GM18511 (cell line): Measurements from ENCODE around the gene SCNN1G.

Source experiments
- ATAC-seq: cut with Tn5 transposase; IDR thresholded peaks from one replicate; pipeline ENCODE4 v1.9.1; 2021; ENCODE audit warnings: mild to moderate bottlenecking, moderate library complexity; ENCODE audit not compliant: unreplicated experiment

The SCNN1G gene

DNA sequence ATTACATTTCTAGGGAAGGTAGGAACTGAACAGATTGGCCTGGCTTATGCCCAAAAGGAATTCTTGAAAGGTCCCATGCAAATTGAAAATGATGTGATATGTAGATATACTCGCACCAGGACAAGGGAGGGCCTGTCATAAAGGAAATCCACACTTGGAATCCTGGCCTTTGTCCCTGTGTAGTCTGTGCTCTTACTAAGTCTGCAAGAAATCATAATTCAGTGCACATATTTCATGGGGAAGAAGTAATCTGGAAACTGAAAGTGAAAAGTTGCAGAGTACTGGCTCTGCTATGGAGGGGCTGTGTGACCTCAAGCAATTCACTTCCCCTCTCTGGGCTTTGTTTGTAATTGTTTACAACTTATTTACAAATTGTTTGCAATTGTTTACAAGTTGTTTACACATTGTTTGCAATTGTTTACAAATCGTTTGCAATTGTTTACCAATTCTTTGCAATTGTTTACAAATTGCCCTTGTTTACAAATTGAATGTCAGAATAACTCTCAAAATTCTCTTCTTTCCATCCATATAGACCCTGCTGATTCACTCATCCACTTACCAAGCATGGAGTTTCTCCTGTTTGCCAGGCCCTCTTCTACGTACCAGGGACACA, 12.9 kb downstream of the SCNN1G start:
- no peak for ATAC-seq

DNA sequence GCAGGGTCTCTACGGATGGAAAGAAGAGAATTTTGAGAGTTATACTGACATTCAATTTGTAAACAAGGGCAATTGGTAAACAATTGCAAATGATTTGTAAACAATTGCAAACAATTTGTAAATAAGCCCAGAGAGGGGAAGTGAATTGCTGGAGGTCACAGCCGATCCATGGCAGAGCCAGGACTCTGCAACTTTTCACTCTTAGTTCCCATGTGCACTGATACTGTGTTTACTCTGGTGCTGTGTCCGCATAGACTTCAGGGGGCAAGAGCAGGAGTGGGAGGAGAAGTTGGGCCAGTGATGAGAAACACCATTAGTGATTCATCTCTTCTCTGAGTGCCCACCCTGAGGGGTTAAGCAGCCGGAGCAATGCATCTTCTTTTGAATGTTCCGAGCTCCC, 14.0 kb downstream of the SCNN1G start:
- no peak for ATAC-seq

DNA sequence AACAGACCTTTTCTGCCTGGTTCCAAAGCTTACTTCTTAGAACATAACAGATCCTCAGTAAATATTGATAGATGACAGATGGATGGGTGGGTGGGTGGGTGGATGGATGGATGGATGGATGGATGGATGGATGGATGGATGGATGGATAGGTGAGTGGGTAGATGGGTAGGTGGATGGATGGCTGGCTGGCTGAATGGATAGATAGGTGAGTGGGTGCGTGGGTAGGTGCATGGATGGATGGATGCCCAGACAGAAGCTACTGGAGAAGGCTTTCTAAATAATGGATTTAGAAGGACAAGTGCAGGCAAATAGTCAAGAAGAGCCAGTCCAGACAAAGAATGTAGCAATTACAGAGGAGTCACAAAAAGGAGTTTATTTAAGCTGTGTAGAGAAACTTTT, 19.6 kb downstream of the SCNN1G start:
- ATAC-seq, result no peak

DNA sequence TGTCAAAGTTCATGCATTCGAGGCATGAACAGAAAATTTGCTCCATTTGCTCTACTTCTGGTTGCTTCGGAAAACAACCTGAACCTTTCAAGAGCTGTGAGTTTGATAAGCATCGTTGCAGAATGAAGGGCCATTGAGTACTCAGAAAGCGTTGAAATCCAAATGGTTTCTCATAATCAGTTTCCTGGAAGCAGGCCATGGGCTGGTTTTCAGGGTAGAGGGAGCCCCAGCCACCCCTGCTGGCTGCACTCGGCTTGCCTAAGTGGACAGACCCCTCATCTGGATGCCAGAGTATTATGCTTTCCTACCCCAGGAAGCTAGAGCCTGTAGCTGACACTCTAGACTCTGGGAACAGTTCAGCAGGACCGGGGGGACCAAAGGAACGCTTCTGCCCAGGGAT, 24.4 kb downstream of the SCNN1G start:
- ATAC-seq, result no peak

DNA sequence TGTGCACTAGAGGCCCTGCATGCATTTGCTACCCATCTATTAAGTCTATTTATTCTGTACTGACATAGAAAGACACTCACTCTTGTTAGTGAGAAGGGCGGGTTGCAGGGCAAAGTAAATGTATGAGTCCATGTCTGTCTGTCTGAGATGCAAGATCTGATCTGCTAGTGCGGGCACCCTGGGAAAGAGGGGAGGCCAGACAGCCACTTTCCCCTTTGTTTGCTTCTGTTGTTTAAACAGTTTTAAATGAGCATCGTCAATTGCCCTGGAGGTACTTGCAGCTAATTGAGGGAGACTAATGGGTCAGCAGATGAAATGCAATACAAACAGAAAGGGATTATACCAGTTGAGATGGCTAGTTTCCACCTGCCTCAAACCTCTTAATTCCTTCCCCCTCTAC, 24.9 kb downstream of the SCNN1G start:
- no peak for ATAC-seq

DNA sequence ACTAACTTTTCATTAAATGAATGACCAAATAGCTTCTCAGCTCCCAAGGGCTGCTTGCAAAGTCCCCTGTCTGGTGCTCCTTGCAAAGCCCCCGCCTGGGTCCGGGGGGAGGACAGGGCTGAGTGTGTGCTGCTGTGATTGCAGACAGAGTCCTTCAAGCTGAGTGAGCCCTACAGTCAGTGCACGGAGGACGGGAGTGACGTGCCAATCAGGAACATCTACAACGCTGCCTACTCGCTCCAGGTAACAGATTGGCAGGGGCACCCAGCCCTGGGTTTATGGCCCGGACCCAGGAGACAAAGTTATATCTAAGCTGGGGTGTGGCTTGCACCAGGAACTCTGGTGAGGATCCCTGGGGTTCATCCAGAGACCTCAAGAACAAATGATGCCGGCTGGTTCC, 27.1 kb downstream of the SCNN1G start:
- ATAC-seq, result no peak

DNA sequence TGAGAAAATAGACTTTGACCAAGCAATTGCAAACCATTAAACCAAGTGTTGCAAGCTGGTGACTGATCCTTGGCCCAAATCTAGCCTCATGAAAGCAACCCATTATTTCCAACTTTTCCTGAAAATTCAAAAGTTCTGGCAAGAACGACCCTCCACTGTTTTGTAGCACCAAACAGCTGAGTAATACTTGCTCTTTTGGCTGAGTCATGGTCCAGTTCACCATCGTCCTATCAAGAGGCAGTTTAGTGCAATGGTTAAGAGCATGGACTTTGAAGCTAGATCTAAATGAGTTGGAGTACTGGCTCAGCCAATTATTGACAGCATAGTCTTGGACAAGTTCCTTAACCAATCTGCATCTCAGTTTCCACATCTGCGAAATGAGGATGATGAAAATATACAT, 31.3 kb downstream of the SCNN1G start:
- no peak for ATAC-seq

DNA sequence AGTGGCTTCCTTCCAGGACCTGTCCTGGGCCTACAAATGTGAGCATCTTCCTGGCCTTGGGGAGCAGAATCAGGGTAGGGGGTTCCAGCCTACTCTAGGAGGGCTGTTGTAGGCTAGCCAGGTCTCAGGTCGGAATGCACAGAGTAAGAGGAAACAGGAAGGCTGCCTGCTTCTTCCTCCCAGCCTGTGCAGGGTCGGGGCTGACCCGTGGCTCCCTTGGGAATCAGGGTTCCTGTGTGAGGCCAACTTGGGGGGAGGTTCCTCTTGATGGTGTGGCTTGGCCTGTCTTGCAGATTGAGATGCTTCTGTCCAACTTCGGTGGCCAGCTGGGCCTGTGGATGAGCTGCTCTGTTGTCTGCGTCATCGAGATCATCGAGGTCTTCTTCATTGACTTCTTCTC, 32.3 kb downstream of the SCNN1G start:
- no peak for ATAC-seq

DNA sequence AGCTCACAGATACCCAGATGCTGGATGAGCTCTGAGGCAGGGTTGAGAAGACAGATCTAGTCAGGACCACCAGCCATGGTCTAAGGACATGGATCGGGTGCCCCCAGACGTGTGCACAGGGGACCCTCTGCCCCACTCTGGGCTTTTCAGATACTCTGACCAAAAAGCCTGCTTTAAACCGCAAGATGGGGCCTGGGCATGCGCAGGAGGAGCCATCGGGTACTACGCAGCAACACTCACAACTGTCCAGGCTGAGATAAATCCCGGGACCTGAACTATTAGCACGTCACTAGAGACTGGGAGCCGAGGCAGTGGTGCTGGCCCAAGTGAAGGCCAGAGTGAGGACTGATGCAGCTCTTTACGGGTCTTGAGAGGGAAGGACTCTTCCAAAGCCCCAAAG, 32.9 kb downstream of the SCNN1G start:
- no peak for ATAC-seq

DNA sequence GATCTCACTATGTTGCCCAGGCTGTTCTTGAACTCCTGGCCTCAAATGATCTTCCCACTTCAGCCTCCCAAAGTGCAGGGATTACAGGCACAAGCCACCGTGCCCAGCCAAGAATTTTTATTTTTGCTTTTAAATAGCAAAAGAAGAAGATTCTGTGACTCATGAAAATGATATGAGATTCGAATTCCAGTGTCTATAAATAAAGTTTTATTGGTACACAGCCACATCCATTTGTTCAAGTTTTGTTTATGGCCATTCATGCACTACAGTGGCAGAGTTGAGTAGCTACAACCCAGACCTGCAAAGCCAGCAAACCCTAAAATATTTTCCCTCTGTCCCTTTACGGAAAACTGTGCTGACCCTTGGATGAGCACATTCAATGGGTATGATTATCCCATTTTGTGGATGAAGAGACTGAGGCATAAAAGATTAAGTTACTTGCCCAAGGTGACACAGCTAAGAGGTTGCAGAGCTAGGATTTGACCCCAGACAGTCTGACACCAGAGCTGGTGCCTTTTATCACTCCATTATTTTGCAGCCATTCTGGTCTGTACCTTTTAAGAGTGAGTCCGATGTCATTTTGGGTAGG, 34.2 kb downstream of the SCNN1G start:
- no peak for ATAC-seq

DNA sequence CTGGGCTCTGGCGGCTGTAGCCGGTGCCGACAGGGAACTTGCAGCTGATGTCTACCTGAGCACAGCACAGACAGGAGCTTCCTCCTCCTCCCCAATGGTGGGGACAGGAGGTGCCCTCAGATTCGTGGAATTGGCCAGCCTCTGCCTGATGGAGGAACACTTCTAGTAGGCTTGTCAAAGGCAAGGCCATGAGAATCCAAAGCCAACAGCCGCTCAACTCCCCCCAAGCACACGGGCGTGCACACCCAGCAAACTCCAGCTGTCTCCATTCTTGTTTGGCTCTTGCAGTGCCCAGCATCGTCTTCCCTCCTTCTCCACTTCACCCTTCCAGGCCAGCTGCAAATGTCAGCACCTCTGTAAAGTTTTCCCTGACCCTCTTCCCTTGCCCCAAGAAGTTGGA, 35.1 kb downstream of the SCNN1G start:
- ATAC-seq, result no peak

DNA sequence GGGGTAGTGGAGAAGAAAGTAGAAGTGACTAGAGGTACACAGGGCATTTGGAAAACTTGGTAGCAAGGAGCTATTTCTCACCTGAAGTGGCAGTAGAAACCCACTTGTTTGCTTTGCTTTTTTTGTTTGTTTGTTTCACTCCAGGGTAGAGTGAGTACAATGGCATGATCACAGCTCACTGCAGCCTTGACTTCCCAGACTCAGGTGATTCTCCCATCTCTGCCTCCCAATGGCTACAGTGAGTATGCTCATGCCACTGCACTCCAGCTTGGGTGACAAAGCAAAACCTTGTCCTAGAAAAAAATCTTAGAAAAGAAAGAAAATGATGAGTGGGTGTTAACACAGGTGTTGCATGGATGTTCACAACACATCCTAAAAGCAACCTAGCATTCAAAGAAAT, 40.4 kb downstream of the SCNN1G start:
- ATAC-seq, result no peak

DNA sequence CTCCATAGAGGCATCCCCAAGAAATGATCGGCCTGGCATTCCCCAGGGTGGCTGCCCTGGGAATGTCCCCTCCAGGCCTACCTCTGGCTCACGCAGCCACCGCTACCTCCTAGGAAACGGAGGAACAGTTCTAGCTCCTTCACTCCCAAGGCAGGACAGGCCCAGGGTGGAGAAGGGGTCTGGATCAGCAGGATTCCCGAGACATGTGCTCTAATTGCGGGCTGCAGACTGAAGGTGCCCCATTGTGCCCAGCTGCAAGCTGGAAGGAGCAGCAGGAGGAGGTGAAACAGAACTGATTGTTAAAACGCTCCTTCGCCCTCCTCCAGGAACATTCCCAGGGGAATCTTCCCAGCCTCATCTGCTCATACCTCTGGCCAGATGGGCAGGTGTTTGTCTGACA, 40.8 kb downstream of the SCNN1G start:
- ATAC-seq, result no peak

DNA sequence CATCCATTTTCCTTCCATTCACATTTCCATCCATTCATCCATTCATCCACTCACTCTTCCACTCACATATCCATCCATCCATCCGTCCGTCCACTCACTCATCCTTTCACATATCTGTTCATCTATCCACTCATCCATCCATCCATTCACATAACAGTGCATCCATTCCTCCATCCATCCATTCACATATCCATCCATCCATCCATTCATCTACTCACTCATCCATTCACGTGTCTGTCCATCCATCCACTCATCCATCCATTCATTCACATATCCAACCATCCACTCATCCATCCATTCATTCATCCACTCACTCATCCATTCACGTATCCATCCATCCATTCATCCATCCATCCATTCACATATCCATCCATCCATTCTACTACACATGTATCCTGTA, 42.6 kb downstream of the SCNN1G start:
- ATAC-seq, result no peak

DNA sequence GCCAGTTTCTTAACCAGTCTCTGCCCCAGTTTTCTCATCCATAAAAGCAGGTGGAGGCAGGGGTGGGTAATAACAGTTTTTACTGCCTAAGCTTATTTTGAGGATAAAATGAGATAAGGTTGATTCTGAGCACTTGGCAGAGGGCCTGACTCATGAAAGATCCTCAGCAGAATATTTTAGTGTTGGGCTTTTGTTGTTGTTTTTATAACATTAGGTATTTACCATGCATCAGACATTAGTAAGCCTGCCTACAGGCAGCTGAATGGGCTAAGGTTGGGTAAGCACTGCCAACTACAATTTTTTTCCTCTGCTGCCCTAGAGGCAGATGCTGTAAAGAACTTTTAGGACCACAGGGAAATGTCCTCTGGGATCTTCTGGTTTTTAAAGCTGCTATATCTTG, 43.1 kb downstream of the SCNN1G start:
- no peak for ATAC-seq

DNA sequence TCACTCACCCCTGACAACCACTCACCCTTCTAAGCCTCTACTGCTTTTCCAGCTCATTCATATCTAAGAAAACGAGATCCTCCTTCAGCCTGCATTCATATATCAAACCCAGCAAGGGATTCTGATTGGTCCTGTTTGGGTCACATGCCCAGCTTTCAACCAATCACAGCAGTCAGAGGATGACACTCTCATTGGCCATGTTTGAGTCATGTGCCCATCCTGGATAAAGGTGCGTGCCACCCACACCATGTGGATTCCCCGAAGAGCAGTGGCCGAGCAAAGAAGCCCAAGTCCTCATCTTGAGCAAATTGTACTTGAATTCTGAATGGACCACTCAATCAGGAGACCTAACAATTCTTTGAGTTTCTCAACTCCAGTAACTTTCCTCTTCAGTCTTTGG, 45.0 kb downstream of the SCNN1G start:
- ATAC-seq, result no peak

DNA sequence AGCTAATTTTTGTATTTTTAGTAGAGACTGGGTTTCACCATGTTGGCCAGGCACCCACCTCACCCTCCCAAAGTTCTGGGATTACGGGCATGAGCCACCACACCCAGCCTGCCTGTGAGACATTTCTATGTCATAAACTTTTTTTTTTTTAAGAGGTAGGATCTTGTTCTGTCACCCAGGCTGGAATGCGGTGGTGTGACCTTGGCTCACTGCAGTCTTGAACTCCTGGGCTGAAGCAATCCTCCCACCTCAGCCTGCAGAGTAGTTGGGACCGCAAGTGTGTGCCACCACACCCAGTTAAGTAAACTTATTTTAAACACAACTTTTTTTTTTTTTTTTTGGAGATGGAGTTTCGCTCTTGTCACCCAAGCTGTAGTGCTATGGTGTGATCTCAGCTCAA, 47.2 kb downstream of the SCNN1G start:
- no peak for ATAC-seq

DNA sequence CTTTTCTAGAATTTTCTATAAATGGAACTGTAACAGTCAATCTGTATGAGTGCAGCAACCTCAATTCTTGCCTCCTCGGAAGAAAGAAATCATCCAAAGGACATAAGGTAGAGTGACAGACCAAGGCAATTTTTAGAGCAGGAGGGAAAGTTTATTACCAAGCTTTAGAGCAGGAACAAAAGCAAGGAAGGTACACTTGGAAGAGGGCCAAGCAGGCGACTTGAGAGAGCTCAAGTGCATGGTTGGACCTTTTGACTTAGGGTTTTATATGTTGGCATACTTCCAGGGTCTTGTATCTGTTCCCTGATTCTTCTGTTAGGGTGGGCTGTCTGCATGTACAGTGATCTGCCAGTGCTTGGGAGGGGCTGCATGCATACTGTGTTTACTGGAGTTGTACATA, 50.3 kb downstream of the SCNN1G start:
- no peak for ATAC-seq

DNA sequence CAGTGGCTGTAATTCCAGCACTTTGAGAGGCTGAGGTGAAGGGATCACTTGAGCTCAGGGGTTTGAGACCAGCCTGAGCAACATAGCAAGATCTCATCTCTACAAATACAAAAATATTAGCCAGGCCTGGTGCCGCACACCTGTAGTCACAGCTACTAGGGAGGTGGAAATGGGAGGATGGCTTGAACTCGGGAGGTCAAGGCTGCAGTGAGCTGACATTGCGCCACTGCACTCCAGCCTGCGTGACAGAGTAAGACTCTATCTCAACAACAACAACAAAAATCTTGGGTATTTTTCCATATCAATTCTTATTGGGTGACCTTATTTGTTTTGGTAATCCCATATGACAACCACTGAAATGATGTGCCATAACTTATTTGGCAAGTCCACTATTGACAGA, 52.6 kb downstream of the SCNN1G start:
- no peak for ATAC-seq

DNA sequence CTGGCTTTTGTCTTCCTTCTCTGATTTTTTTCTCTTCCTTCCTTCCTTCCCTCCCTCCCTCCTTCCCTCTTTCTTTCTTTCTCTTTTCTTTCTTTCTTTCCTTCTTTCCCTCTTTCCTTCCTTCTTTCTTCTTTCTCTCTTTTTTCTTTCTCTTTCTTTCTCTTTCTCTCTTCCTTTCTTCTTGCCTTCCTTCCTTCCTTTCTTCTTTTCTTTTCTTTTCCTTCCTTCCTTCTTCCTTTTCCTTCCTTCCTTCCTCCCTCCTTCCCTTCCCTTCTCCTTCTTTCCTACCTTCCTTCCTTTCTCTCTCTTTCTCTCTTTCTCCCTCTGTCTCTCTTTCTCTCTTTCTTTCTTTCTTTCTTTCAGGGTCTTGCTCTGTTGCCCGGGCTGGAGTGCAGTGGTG, 54.4 kb downstream of the SCNN1G start:
- no peak for ATAC-seq

DNA sequence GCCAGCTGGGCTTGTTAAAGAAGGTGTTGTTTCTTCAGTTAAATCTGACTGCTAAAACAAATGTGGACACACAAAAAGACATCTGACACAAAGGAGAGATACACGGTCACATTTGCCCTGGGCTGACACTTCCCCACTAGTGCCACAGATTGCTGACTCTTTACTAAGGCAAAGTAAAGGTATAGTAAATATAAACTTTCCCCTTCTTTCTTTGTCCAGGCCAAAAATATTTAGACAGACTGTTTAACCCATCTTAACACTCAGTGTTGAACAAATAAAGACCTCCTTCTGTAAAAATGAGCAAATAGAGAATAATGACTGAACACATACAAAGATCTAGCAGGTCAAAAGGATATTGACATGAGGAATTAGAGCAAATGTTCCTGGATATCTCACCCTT, 58.4 kb downstream of the SCNN1G start:
- no peak for ATAC-seq

DNA sequence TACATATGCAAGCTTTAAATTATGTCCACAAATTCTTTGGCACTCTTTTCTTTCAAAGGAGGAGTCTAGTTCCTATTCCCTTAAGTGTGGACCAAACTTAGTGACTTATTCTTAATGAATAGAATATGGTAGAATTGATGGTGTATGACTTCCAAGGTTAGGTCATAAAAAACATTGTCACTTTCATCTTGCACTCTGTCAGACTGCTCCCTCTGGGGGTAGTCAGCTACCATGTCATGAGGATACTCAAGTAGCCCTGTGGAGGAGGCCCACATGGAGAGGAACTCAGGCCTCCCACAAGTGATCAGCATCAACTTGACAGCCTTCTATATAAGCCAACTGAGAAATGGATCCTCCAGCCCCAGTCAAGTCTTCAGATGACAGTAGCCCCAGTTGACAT, 61.6 kb downstream of the SCNN1G start:
- ATAC-seq, result no peak

DNA sequence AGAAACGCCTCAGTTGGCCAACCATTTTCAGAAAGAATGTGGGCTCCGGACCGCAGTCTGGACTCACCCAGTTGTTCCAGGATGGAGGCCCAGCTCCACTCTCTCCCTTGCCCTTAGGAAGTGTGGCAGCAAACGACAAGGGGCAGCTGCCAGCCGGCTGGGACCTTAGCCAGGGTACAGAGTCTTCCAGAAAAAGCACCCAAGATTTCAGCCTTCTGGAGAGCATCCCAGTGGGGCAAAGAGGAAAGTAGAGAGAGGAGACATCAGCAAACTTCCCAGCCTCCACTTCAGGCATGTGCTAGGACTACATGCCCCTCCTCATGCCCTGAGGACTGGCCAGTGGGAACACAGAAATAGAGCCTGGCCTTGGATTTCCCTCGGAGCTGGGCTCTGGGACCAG, 62.7 kb downstream of the SCNN1G start:
- ATAC-seq, result no peak
